ENCODE results near the gene JUND. TPM values are rescaled to one million over a fixed set of nuclear protein-coding genes. Genes with fewer than 3 reads are reported as not detected.

The JUND gene
- total RNA-seq, 1 experiment from 2014 or later = 221 TPM

GRCh38 chr19:18309525-18310064 lies 28.2 kb upstream of the JUND start:
- BruUV-seq (replicated peaks) = no TSS peak
- H3K4me3 ChIP-seq (replicated peaks in 1 of 2; ENCODE audit: low read depth in 1 of 2, low read length in 2 of 2) = no peak overlapping the region
- H3K36me3 ChIP-seq (ENCODE audit: control insufficient read depth in 1 of 2, insufficient read depth in 2 of 2, low read length in 2 of 2) = peaks cover 19 to 57% of the 10 kb centered on the region in 2 experiments; a peak in 3 of 4 replicates
- peaks cover 26% of the 10 kb centered on the region; the same call in 1 of the 2 replicates for H3K79me2 ChIP-seq (ENCODE audit: insufficient read depth, low read length)
- H3K27me3 ChIP-seq (ENCODE audit: insufficient read depth, low read length) = no peaks in the 10 kb centered on the region
- RAD21 ChIA-PET (ENCODE audit: low non-redundant PET in 1 of 2, low total read pairs in 2 of 2, uncharacterized antibody in 2 of 2, unreplicated experiment in 2 of 2) = no interaction called here
- H3K27ac ChIP-seq (ENCODE audit: low read depth, low read length) = no peak overlapping the region
- no peak overlapping the region for H2AFZ ChIP-seq (ENCODE audit: low read depth, low read length, poor library complexity, severe bottlenecking)
- no peak for DNase-seq (ENCODE audit: low read depth, low spot score)
- no peaks in the 10 kb centered on the region for H3K9me3 ChIP-seq (ENCODE audit: control insufficient read depth in 1 of 2, insufficient read depth in 1 of 2, low read depth in 1 of 2, low read length in 2 of 2)
- H3K4me2 ChIP-seq (ENCODE audit: low read length) = no peak overlapping the region
- H3K9me2 ChIP-seq (ENCODE audit: insufficient read depth) = no peaks in the 10 kb centered on the region
- no peak for ATAC-seq
- POLR2A ChIA-PET = no interaction called here
- no peak for TF ChIP-seq CBX3 (IDR thresholded peaks at IDR 0.05; ENCODE audit: low read depth)
- no peak for TF ChIP-seq TCF7L2 (IDR thresholded peaks at IDR 0.05; ENCODE audit: borderline replicate concordance, extremely low read depth, insufficient read depth, insufficient read length)
- no peak overlapping the region for H3K9ac ChIP-seq (ENCODE audit: low read length)
- intact Hi-C loops (cut with micrococcal nuclease) = no loop called here
- no peaks in the 10 kb centered on the region for H4K20me1 ChIP-seq (ENCODE audit: insufficient read depth)
- H3K4me1 ChIP-seq (ENCODE audit: control insufficient read depth in 1 of 2, insufficient read depth in 2 of 2, low read length in 2 of 2) = peaks cover 12 to 17% of the 10 kb centered on the region in 2 experiments
- CTCF ChIA-PET = interaction anchor here (0.6 kb wide), 1 partner anchor 115 kb away, joined by 3 read pairs; no protein-coding TSS in a partner anchor

- H3K9ac ChIP-seq (ENCODE audit: low read length) = no peak overlapping the region
- peaks cover 20% of the 10 kb centered on the region; the same call in 1 of the 2 replicates for H3K79me2 ChIP-seq (ENCODE audit: insufficient read depth, low read length)
- peaks cover 15 to 53% of the 10 kb centered on the region in 2 experiments; a peak in 3 of 4 replicates for H3K36me3 ChIP-seq (ENCODE audit: control insufficient read depth in 1 of 2, insufficient read depth in 2 of 2, low read length in 2 of 2)
- no peak for ATAC-seq
- POLR2A ChIA-PET = no interaction called here
- no peaks in the 10 kb centered on the region for H3K9me3 ChIP-seq (ENCODE audit: control insufficient read depth in 1 of 2, insufficient read depth in 1 of 2, low read depth in 1 of 2, low read length in 2 of 2)
- H3K27ac ChIP-seq (ENCODE audit: low read depth, low read length) = no peak overlapping the region; the same call in 1 of the 2 replicates
- no peak overlapping the region for H2AFZ ChIP-seq (ENCODE audit: low read depth, low read length, poor library complexity, severe bottlenecking)
- H3K4me1 ChIP-seq (ENCODE audit: control insufficient read depth in 1 of 2, insufficient read depth in 2 of 2, low read length in 2 of 2) = peaks cover 14 to 23% of the 10 kb centered on the region in 2 experiments
- TF ChIP-seq EZH2phosphoT487 (IDR thresholded peaks at IDR 0.05; ENCODE audit: borderline replicate concordance) = no peak
- TF ChIP-seq EZH2 (IDR thresholded peaks at IDR 0.05) = no peak
- no peak for TF ChIP-seq MAX (IDR thresholded peaks at IDR 0.05)
- no peak for TF ChIP-seq POLR2AphosphoS5 (IDR thresholded peaks at IDR 0.05; ENCODE audit: low read depth, low read length)
- TF ChIP-seq ATF3 (IDR thresholded peaks at IDR 0.05) = no peak
- TF ChIP-seq JUND (IDR thresholded peaks at IDR 0.05) = no peak
- TF ChIP-seq RAD21 (IDR thresholded peaks at IDR 0.05; ENCODE audit: low read depth) = no peak
- no peak for TF ChIP-seq YY1 (IDR thresholded peaks at IDR 0.05; ENCODE audit: extremely low read depth, insufficient replicate concordance, low read depth, low read length)
- no peak for TF ChIP-seq ZBTB33 (IDR thresholded peaks at IDR 0.05; ENCODE audit: extremely low read depth, insufficient replicate concordance, low read length)
- TF ChIP-seq ZNF274 (IDR thresholded peaks at IDR 0.05; ENCODE audit: low read depth, low read length) = no peak
- TF ChIP-seq CBX3 (IDR thresholded peaks at IDR 0.05; ENCODE audit: low read depth) = no peak
- no peak for TF ChIP-seq ELF1 (IDR thresholded peaks at IDR 0.05; ENCODE audit: borderline replicate concordance, low read depth)
- TF ChIP-seq CEBPB (IDR thresholded peaks at IDR 0.05; ENCODE audit: low read depth) = no peak
- TF ChIP-seq POLR2A (IDR thresholded peaks at IDR 0.05; ENCODE audit: borderline replicate concordance, extremely low read depth, insufficient read depth, insufficient read length) = no peak
- no peak for TF ChIP-seq TCF7L2 (IDR thresholded peaks at IDR 0.05; ENCODE audit: borderline replicate concordance, extremely low read depth, insufficient read depth, insufficient read length)
- no peak for TF ChIP-seq FOSL1 (IDR thresholded peaks at IDR 0.05; ENCODE audit: low read depth)
- no peak overlapping the region for H3K4me3 ChIP-seq (replicated peaks in 1 of 2; ENCODE audit: low read depth in 1 of 2, low read length in 2 of 2)
- no peaks in the 10 kb centered on the region for H3K9me2 ChIP-seq (ENCODE audit: insufficient read depth)
- no peaks in the 10 kb centered on the region for H3K27me3 ChIP-seq (ENCODE audit: insufficient read depth, low read length)
- intact Hi-C loops (cut with micrococcal nuclease) = no loop called here
- DNase-seq (ENCODE audit: low read depth, low spot score) = no peak
- H4K20me1 ChIP-seq (ENCODE audit: insufficient read depth) = no peaks in the 10 kb centered on the region
- CTCF ChIA-PET = interaction anchor here (1.0 kb wide), 1 partner anchor 30 kb away, joined by 5 read pairs; no protein-coding TSS in a partner anchor
- no TSS peak for BruUV-seq (replicated peaks)
- no peak overlapping the region for H3K4me2 ChIP-seq (ENCODE audit: low read length)
- RAD21 ChIA-PET (ENCODE audit: low non-redundant PET in 1 of 2, low total read pairs in 2 of 2, uncharacterized antibody in 2 of 2, unreplicated experiment in 2 of 2) = no interaction called here
These were observed 27.5 kb upstream of the JUND start for GRCh38 chr19:18308948-18309325.

Measured in HCT116 (cell line).